ENCODE measurements around the gene NME3. TPM values are rescaled to one million over a fixed set of nuclear protein-coding genes. Genes with fewer than 3 reads are reported as not detected.

The NME3 gene
- total RNA-seq, 1 experiment from 2014 or later, result 76.9 TPM

DNA sequence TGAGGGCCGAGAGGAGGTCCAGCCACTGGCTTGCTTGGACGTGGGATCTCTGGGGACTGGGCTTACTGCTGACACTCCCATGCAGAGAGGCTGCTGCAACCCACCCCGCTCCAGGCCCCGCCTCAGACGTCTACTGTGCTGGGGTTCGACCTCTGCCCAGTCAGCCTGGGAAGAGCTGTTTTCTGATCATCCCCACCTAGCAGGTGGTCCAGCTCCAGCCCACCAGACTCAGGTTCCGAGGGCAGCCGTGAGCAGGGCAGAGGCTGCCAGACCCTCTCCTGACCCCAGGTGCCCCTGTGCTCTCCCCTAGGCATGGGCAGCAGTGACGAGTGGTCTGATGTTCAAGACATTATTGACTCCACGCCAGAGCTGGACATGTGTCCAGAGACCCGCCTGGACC, 23.4 kb downstream of the NME3 start:
- H2BK12ac ChIP-seq (ENCODE audit: insufficient read length, low read depth, low read length), result no peak overlapping the region
- WGBS (ENCODE audit: extremely low coverage, insufficient read length, low lambda C conversion rate), result no CpG with 5 or more reads among the region's 11 CpGs
- Mint-ChIP-seq H3K36me3 (ENCODE audit: insufficient read depth in 1 of 3, low read depth in 3 of 3) (peaks cover 3 to 32% (median 32%) of the 10 kb centered on the region in 3 experiments), H3K27me3 (ENCODE audit: low read depth) (no peaks in the 10 kb centered on the region), H3K4me1 (no peaks in the 10 kb centered on the region), H3K9me3 (no peaks in the 10 kb centered on the region), H3K4me3 (no peak overlapping the region), H3K27ac (no peak overlapping the region)
- H4K8ac ChIP-seq (replicated peaks; ENCODE audit: insufficient read length, low read depth, low read length), result no peak overlapping the region
- H3K27ac ChIP-seq (ENCODE audit: insufficient read length, low read depth, low read length), result no peak overlapping the region
- no peak overlapping the region for H4K91ac ChIP-seq (ENCODE audit: insufficient read length, low read depth, low read length)
- no peaks in the 10 kb centered on the region for H3K23me2 ChIP-seq (ENCODE audit: insufficient read length, low read depth, low read length, poor library complexity, severe bottlenecking)
- TF ChIP-seq, protein P1, sequence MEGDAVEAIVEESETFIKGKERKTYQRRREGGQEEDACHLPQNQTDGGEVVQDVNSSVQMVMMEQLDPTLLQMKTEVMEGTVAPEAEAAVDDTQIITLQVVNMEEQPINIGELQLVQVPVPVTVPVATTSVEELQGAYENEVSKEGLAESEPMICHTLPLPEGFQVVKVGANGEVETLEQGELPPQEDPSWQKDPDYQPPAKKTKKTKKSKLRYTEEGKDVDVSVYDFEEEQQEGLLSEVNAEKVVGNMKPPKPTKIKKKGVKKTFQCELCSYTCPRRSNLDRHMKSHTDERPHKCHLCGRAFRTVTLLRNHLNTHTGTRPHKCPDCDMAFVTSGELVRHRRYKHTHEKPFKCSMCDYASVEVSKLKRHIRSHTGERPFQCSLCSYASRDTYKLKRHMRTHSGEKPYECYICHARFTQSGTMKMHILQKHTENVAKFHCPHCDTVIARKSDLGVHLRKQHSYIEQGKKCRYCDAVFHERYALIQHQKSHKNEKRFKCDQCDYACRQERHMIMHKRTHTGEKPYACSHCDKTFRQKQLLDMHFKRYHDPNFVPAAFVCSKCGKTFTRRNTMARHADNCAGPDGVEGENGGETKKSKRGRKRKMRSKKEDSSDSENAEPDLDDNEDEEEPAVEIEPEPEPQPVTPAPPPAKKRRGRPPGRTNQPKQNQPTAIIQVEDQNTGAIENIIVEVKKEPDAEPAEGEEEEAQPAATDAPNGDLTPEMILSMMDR (conservative IDR thresholded peaks at IDR 0.05), result no peak
- no peak overlapping the region for H3K56ac ChIP-seq (ENCODE audit: insufficient read length, low read depth, low read length)
- H4K20me1 ChIP-seq (ENCODE audit: control insufficient read depth, insufficient read depth, insufficient read length), result peaks cover 3% of the 10 kb centered on the region
- H3K14ac ChIP-seq (ENCODE audit: insufficient read depth, low read length), result no peak overlapping the region
- no peak overlapping the region for H2BK5ac ChIP-seq (ENCODE audit: insufficient read length, low read length)
- no peaks in the 10 kb centered on the region for H3K79me2 ChIP-seq (ENCODE audit: insufficient read depth, low read length)
- no peaks in the 10 kb centered on the region for H3K27me3 ChIP-seq (ENCODE audit: insufficient read depth, low read length)
- H3K18ac ChIP-seq (ENCODE audit: insufficient read length, low read depth, low read length), result no peak overlapping the region
- no peak for DNase-seq
- no peak overlapping the region for H3T11ph ChIP-seq (ENCODE audit: low read length)
- no peaks in the 10 kb centered on the region for H3K79me1 ChIP-seq (ENCODE audit: insufficient read depth, low read depth, low read length, poor library complexity, severe bottlenecking)
- H3K4me2 ChIP-seq (ENCODE audit: insufficient read depth, insufficient read length, low read length), result no peak overlapping the region
- no peaks in the 10 kb centered on the region for H3K9me3 ChIP-seq (ENCODE audit: control insufficient read depth, low read depth, low read length)
- H2BK15ac ChIP-seq (ENCODE audit: low read depth, low read length), result no peak overlapping the region
- H2AFZ ChIP-seq (ENCODE audit: low read length), result no peak overlapping the region
- H3K23ac ChIP-seq (ENCODE audit: insufficient read length, low read depth, low read length), result no peak overlapping the region
- H3K9ac ChIP-seq (ENCODE audit: extremely low read depth, insufficient read length, low read length), result no peak overlapping the region
- no peak overlapping the region for H2AK5ac ChIP-seq (ENCODE audit: insufficient read length, low read length)
- H4K5ac ChIP-seq (ENCODE audit: insufficient read length, low read depth, low read length), result no peak overlapping the region
- no peaks in the 10 kb centered on the region for H3K4me1 ChIP-seq (ENCODE audit: insufficient read depth, low read length)
- no peak overlapping the region for H2BK120ac ChIP-seq (ENCODE audit: low read depth, low read length, poor library complexity, severe bottlenecking)
- H3K4ac ChIP-seq (ENCODE audit: low read depth, low read length), result no peak overlapping the region
- H2BK20ac ChIP-seq (ENCODE audit: low read depth, low read length, poor library complexity, severe bottlenecking), result no peak overlapping the region

All from H9 (cell line).